Measurements from ENCODE around the gene MAP4K1. TPM values are rescaled to one million over a fixed set of nuclear protein-coding genes. Genes with fewer than 3 reads are reported as not detected.

MAP4K1 gene
- total RNA-seq, 1 donor from 2014 or later = 2.1 TPM

- Mint-ChIP-seq H3K9me3 (ENCODE audit: unreplicated experiment) (no peaks in the 10 kb centered on the region), H3K4me1 (ENCODE audit: unreplicated experiment) (peaks cover 5% of the 10 kb centered on the region), H3K4me3 (ENCODE audit: unreplicated experiment) (no peak overlapping the region), H3K36me3 (ENCODE audit: unreplicated experiment) (peaks cover 5% of the 10 kb centered on the region), H3K27ac (ENCODE audit: unreplicated experiment) (no peak overlapping the region), H3K27me3 (ENCODE audit: unreplicated experiment) (no peaks in the 10 kb centered on the region)
- TF ChIP-seq CTCF (IDR thresholded peaks at IDR 0.05) = no peak
- DNase-seq (ENCODE audit: extremely low spot score, unreplicated experiment) = no peak
These were observed 22.6 kb upstream of the MAP4K1 start for GRCh38 chr19:38640368-38640767.

- H3K4me3 Mint-ChIP-seq (ENCODE audit: unreplicated experiment) = no peak overlapping the region
- no peaks in the 10 kb centered on the region for H3K27me3 Mint-ChIP-seq (ENCODE audit: unreplicated experiment)
- DNase-seq (ENCODE audit: extremely low spot score, unreplicated experiment) = no peak
- H3K27ac Mint-ChIP-seq (ENCODE audit: unreplicated experiment) = no peak overlapping the region
- no peak for TF ChIP-seq CTCF (IDR thresholded peaks at IDR 0.05)
- no peaks in the 10 kb centered on the region for H3K9me3 Mint-ChIP-seq (ENCODE audit: unreplicated experiment)
- peaks cover 6% of the 10 kb centered on the region for H3K4me1 Mint-ChIP-seq (ENCODE audit: unreplicated experiment)
- H3K36me3 Mint-ChIP-seq (ENCODE audit: unreplicated experiment) = peaks cover 6% of the 10 kb centered on the region
These were observed 21.9 kb upstream of the MAP4K1 start for GRCh38 chr19:38639679-38640078.

- Mint-ChIP-seq H3K4me1 (ENCODE audit: unreplicated experiment) (peaks cover 9% of the 10 kb centered on the region), H3K27ac (ENCODE audit: unreplicated experiment) (no peak overlapping the region), H3K27me3 (ENCODE audit: unreplicated experiment) (no peaks in the 10 kb centered on the region), H3K36me3 (ENCODE audit: unreplicated experiment) (peaks cover 8% of the 10 kb centered on the region), H3K9me3 (ENCODE audit: unreplicated experiment) (no peaks in the 10 kb centered on the region), H3K4me3 (ENCODE audit: unreplicated experiment) (no peak overlapping the region)
- no peak for DNase-seq (ENCODE audit: extremely low spot score, unreplicated experiment)
- no peak for TF ChIP-seq CTCF (IDR thresholded peaks at IDR 0.05)
These were observed 20.7 kb upstream of the MAP4K1 start for GRCh38 chr19:38638461-38638860.

GRCh38 chr19:38635483-38636399, 18.0 kb upstream of the MAP4K1 start:
- no peak for DNase-seq (ENCODE audit: extremely low spot score, unreplicated experiment)
- Mint-ChIP-seq H3K9me3 (ENCODE audit: unreplicated experiment) (no peaks in the 10 kb centered on the region), H3K4me1 (ENCODE audit: unreplicated experiment) (peaks cover 7% of the 10 kb centered on the region), H3K27me3 (ENCODE audit: unreplicated experiment) (no peaks in the 10 kb centered on the region), H3K36me3 (ENCODE audit: unreplicated experiment) (peaks cover 22% of the 10 kb centered on the region), H3K4me3 (ENCODE audit: unreplicated experiment) (no peak overlapping the region), H3K27ac (ENCODE audit: unreplicated experiment) (no peak overlapping the region)
- no peak for TF ChIP-seq CTCF (IDR thresholded peaks at IDR 0.05)

- DNase-seq (ENCODE audit: extremely low spot score, unreplicated experiment) = peak; percentile 93
- peak overlapping the region; percentile 74 for H3K27ac Mint-ChIP-seq (ENCODE audit: unreplicated experiment)
- H3K36me3 Mint-ChIP-seq (ENCODE audit: unreplicated experiment) = peaks cover 22% of the 10 kb centered on the region
- no peaks in the 10 kb centered on the region for H3K27me3 Mint-ChIP-seq (ENCODE audit: unreplicated experiment)
- H3K4me3 Mint-ChIP-seq (ENCODE audit: unreplicated experiment) = no peak overlapping the region
- TF ChIP-seq CTCF (IDR thresholded peaks at IDR 0.05) = peak; percentile 97
- H3K4me1 Mint-ChIP-seq (ENCODE audit: unreplicated experiment) = peaks cover 7% of the 10 kb centered on the region
- H3K9me3 Mint-ChIP-seq (ENCODE audit: unreplicated experiment) = no peaks in the 10 kb centered on the region
These were observed 17.2 kb upstream of the MAP4K1 start for GRCh38 chr19:38634757-38635482.

Measured in osteocyte (in vitro differentiated cells).